PFSK-1 (cell line): Measurements from ENCODE around the gene MKLN1.

Experiments used
- SIN3A ChIP-seq: IDR thresholded peaks from 2 replicates; pipeline ENCODE4 v1.6.1; 2012; ENCODE audit warnings: mild to moderate bottlenecking, low read length, moderate library complexity, borderline replicate concordance; ENCODE audit not compliant: insufficient read depth
- TF ChIP-seq, protein P1 (sequence below), 2 experiments: IDR thresholded peaks; 2 replicates each; pipeline versions ENCODE4 v1.6.1 to v1.8.0; 2011 to 2012; ENCODE audit warnings: low read depth in 2 of 2, low read length in 2 of 2, control low read depth in 1 of 2, inconsistent platforms in 1 of 2, mild to moderate bottlenecking in 1 of 2, moderate library complexity in 1 of 2; ENCODE audit not compliant: insufficient read depth in 1 of 2

DNA sequence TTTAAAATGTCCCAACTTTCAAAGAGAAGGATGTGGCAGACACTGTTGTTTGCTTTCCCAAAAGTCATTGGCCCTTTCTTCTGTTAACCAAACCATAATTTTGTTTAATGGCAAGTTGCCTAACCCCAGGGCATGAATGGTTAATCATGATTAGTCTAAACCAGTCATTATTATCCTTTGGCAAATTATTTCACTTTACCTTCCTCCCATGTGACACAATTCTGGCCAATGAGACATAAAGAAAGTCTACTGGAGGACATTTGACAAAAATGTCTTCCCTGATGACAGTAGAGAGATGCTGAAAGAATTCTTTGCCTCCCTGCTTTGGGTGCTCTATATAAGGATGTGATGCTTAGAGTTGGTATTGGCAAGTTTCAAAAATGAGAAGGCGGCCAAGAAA is 126.8 kb downstream of the MKLN1 start:
- TF ChIP-seq, protein P1, sequence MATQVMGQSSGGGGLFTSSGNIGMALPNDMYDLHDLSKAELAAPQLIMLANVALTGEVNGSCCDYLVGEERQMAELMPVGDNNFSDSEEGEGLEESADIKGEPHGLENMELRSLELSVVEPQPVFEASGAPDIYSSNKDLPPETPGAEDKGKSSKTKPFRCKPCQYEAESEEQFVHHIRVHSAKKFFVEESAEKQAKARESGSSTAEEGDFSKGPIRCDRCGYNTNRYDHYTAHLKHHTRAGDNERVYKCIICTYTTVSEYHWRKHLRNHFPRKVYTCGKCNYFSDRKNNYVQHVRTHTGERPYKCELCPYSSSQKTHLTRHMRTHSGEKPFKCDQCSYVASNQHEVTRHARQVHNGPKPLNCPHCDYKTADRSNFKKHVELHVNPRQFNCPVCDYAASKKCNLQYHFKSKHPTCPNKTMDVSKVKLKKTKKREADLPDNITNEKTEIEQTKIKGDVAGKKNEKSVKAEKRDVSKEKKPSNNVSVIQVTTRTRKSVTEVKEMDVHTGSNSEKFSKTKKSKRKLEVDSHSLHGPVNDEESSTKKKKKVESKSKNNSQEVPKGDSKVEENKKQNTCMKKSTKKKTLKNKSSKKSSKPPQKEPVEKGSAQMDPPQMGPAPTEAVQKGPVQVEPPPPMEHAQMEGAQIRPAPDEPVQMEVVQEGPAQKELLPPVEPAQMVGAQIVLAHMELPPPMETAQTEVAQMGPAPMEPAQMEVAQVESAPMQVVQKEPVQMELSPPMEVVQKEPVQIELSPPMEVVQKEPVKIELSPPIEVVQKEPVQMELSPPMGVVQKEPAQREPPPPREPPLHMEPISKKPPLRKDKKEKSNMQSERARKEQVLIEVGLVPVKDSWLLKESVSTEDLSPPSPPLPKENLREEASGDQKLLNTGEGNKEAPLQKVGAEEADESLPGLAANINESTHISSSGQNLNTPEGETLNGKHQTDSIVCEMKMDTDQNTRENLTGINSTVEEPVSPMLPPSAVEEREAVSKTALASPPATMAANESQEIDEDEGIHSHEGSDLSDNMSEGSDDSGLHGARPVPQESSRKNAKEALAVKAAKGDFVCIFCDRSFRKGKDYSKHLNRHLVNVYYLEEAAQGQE (IDR thresholded peaks at IDR 0.05; ENCODE audit: insufficient read depth in 1 of 2, low read depth in 2 of 2, low read length in 2 of 2), result no peak
- no peak for TF ChIP-seq SIN3A
